CD8-positive, alpha-beta memory T cell (primary cell): Measurements from ENCODE around the gene SELE. TPM values are rescaled to one million over a fixed set of nuclear protein-coding genes. Genes with fewer than 3 reads are reported as not detected.
A peak's percentile ranks its signal among the peaks of the same experiment; 100 is the strongest.

Source experiments
- CTCF ChIA-PET: fragments of 350-600 bp; sonication (Branson Sonifier 250); formaldehyde crosslinking; loops from one replicate; lab custom pipeline; 2021; ENCODE audit warnings: antibody characterized with exemption; lab: Charles Lee
- POLR2A ChIA-PET: fragments of 350-600 bp; sonication (Branson Sonifier 250); formaldehyde crosslinking; loops from one replicate; lab custom pipeline; 2021; ENCODE audit warnings: antibody characterized with exemption; lab: Charles Lee
- DNase-seq, 5 donors: peaks; one replicate each; pipeline versions ENCODE4 v3.0.0 to v3.0.0-alpha.2; 2020 to 2022; ENCODE audit warnings: mixed read lengths in 1 of 5
- H3K27ac ChIP-seq: one replicate; pipeline ENCODE4 v1.7.0; 2013; ENCODE audit warnings: low read depth, mild to moderate bottlenecking, low read length, moderate library complexity
- H3K27me3 ChIP-seq: 2 replicates; pipeline ENCODE4 v1.7.0; 2013; ENCODE audit warnings: low read length, mild to moderate bottlenecking; ENCODE audit not compliant: insufficient read depth, poor library complexity, severe bottlenecking
- H3K36me3 ChIP-seq: 2 replicates; pipeline ENCODE4 v1.7.0; 2013; ENCODE audit warnings: mild to moderate bottlenecking, low read length, moderate library complexity; ENCODE audit not compliant: insufficient read depth
- H3K4me1 ChIP-seq: 2 replicates; pipeline ENCODE4 v1.7.0; 2013; ENCODE audit warnings: mild to moderate bottlenecking, low read length, moderate library complexity; ENCODE audit not compliant: insufficient read depth
- H3K4me3 ChIP-seq: 2 replicates; pipeline ENCODE4 v1.7.0; 2013; ENCODE audit warnings: mild to moderate bottlenecking, low read length
- H3K9me3 ChIP-seq: 2 replicates; pipeline ENCODE4 v1.7.0; 2013; ENCODE audit warnings: mild to moderate bottlenecking, low read length
- H3K27ac Mint-ChIP-seq, 8 donors: one replicate each; pipeline ENCODE4 v1.8.0; 2020 to 2021; ENCODE audit warnings: mixed read lengths in 8 of 8, mild to moderate bottlenecking in 6 of 8, inconsistent platforms in 3 of 8, moderate library complexity in 3 of 8
- H3K27me3 Mint-ChIP-seq, 2 donors: one replicate each; pipeline ENCODE4 v1.8.0; 2020 to 2021; ENCODE audit warnings: mixed read lengths in 2 of 2, mild to moderate bottlenecking in 1 of 2, moderate library complexity in 1 of 2
- H3K36me3 Mint-ChIP-seq, 3 donors: one replicate each; pipeline ENCODE4 v1.8.0; 2020 to 2021; ENCODE audit warnings: mixed read lengths in 3 of 3, inconsistent platforms in 1 of 3, mild to moderate bottlenecking in 1 of 3
- H3K4me1 Mint-ChIP-seq, 3 donors: one replicate each; pipeline ENCODE4 v1.8.0; 2020 to 2021; ENCODE audit warnings: mixed read lengths in 3 of 3, inconsistent platforms in 1 of 3, mild to moderate bottlenecking in 1 of 3
- H3K4me3 Mint-ChIP-seq, 7 donors: one replicate each; pipeline ENCODE4 v1.8.0; 2020 to 2021; ENCODE audit warnings: mixed read lengths in 7 of 7, mild to moderate bottlenecking in 6 of 7, moderate library complexity in 4 of 7, inconsistent platforms in 2 of 7
- H3K9me3 Mint-ChIP-seq, 5 donors: one replicate each; pipeline ENCODE4 v1.8.0; 2020 to 2022; ENCODE audit warnings: mixed read lengths in 5 of 5, mild to moderate bottlenecking in 3 of 5, moderate library complexity in 2 of 5, inconsistent platforms in 1 of 5
- polyA plus RNA-seq: library from polyadenylated mRNA; unstranded; fragments of 300-500 nt; fragmentation: Illumina TruSeq; gene quantifications from one replicate; pipeline ENCODE4 v1.2.3, GENCODE V29; 2021
- total RNA-seq, 2 experiments: library from RNA; stranded (reverse); gene quantifications; one replicate each; pipeline ENCODE4 v1.2.3, GENCODE V29; 2021

SELE gene
- total and polyA plus RNA-seq, 3 experiments from 2014 or later, result 0.06 TPM; not detected in 2

GRCh38 chr1:169701261-169702005, 32.4 kb downstream of the SELE start:
- peak overlapping the region; percentile 26 to 92 (median 76) for H3K27ac Mint-ChIP-seq
- ChIA-PET CTCF (interaction anchor here (0.8 to 2.8 kb wide), 4 partner anchors 9 to 115 kb away, joined by 3 to 15 read pairs (median 5); partner anchors contain the start of gene F5), POLR2A (no interaction called here)
- H3K4me3 Mint-ChIP-seq, result peak overlapping the region; percentile 20 to 74 (median 69)
- peaks cover 100% of the 10 kb centered on the region for H3K4me1 ChIP-seq
- H3K36me3 Mint-ChIP-seq, result peaks cover 27 to 66% (median 46%) of the 10 kb centered on the region in 3 donors
- H3K27ac ChIP-seq, result no peak overlapping the region
- DNase-seq, result peak in 2 of 5 donors; percentile 34 to 77
- peaks cover 92 to 98% (median 96%) of the 10 kb centered on the region in 3 donors for H3K4me1 Mint-ChIP-seq
- H3K9me3 Mint-ChIP-seq, result no peaks in the 10 kb centered on the region
- peaks cover 38% of the 10 kb centered on the region for H3K36me3 ChIP-seq
- peak overlapping the region; percentile 17 for H3K4me3 ChIP-seq
- no peaks in the 10 kb centered on the region for H3K27me3 ChIP-seq
- H3K27me3 Mint-ChIP-seq, result peaks cover 0 to 7% of the 10 kb centered on the region in 2 donors
- H3K9me3 ChIP-seq, result no peaks in the 10 kb centered on the region

- Histone ChIP-seq H3K4me3 (no peak overlapping the region), H3K9me3 (no peaks in the 10 kb centered on the region), H3K36me3 (peaks cover 30% of the 10 kb centered on the region), H3K4me1 (peaks cover 100% of the 10 kb centered on the region), H3K27me3 (no peaks in the 10 kb centered on the region), H3K27ac (no peak overlapping the region)
- no peaks in the 10 kb centered on the region for H3K9me3 Mint-ChIP-seq
- ChIA-PET POLR2A (interaction anchor here (1.3 kb wide), 1 partner anchor 8 kb away, joined by 4 read pairs; no protein-coding TSS in a partner anchor), CTCF (interaction anchor here (0.9 to 1.4 kb wide), 2 partner anchors 11 to 12 kb away, joined by 3 to 4 read pairs; no protein-coding TSS in a partner anchor)
- H3K27me3 Mint-ChIP-seq, result no peaks in the 10 kb centered on the region
- H3K36me3 Mint-ChIP-seq, result peaks cover 12 to 56% (median 43%) of the 10 kb centered on the region in 3 donors
- peak overlapping the region in 6 of 8 donors; percentile 3 to 83 (median 50) for H3K27ac Mint-ChIP-seq
- peak overlapping the region in 6 of 7 donors; percentile 25 to 71 (median 37) for H3K4me3 Mint-ChIP-seq
- no peak for DNase-seq
- H3K4me1 Mint-ChIP-seq, result peaks cover 92 to 98% (median 96%) of the 10 kb centered on the region in 3 donors
Observed at GRCh38 chr1:169699707-169700106, 34.2 kb downstream of the SELE start.

- H3K27ac ChIP-seq, result no peak overlapping the region
- no peaks in the 10 kb centered on the region for H3K9me3 Mint-ChIP-seq
- H3K27me3 Mint-ChIP-seq, result no peaks in the 10 kb centered on the region
- no peak for DNase-seq
- H3K27me3 ChIP-seq, result no peaks in the 10 kb centered on the region
- H3K36me3 ChIP-seq, result peaks cover 24% of the 10 kb centered on the region
- H3K9me3 ChIP-seq, result no peaks in the 10 kb centered on the region
- peak overlapping the region in 7 of 8 donors; percentile 39 to 83 (median 60) for H3K27ac Mint-ChIP-seq
- H3K4me1 ChIP-seq, result peaks cover 100% of the 10 kb centered on the region
- ChIA-PET CTCF (interaction anchor here (1.2 to 1.4 kb wide), 2 partner anchors 13 to 97 kb away, joined by 4 read pairs; no protein-coding TSS in a partner anchor), POLR2A (interaction anchor here (1.3 kb wide), 1 partner anchor 9 kb away, joined by 4 read pairs; no protein-coding TSS in a partner anchor)
- peaks cover 10 to 50% (median 40%) of the 10 kb centered on the region in 3 donors for H3K36me3 Mint-ChIP-seq
- peaks cover 92 to 98% (median 96%) of the 10 kb centered on the region in 3 donors for H3K4me1 Mint-ChIP-seq
- H3K4me3 ChIP-seq, result no peak overlapping the region
- H3K4me3 Mint-ChIP-seq, result peak overlapping the region in 6 of 7 donors; percentile 37 to 71 (median 50)
Observed at GRCh38 chr1:169698976-169699375, 34.9 kb downstream of the SELE start.

DNA sequence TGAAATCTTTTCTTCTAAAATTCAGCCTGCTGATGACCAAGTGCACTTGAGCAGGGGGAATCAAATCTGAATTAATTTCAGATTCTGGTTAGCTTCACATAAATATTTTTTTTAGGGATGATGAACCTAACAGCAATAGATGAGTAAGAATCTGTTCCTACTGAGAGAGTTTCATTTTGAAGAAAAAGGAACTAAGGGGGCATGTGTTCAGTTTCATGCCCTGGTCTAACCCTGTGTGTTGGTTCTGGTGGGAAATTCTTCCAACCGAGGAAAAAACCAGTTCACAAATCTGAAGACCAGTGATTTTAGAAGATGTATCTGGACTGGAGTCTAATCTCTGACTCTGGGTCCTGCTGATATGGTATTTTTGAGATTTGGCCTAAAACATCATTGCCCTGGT, 36.1 kb downstream of the SELE start:
- no peak for DNase-seq
- Mint-ChIP-seq H3K9me3 (no peaks in the 10 kb centered on the region), H3K27me3 (no peaks in the 10 kb centered on the region), H3K4me1 (peaks cover 92 to 98% (median 96%) of the 10 kb centered on the region in 3 donors), H3K27ac (peak overlapping the region in 4 of 8 donors; percentile 12 to 83 (median 27)), H3K36me3 (peaks cover 3 to 38% (median 31%) of the 10 kb centered on the region in 3 donors), H3K4me3 (peak overlapping the region in 1 of 7 donors; percentile 3)
- Histone ChIP-seq H3K36me3 (peaks cover 23% of the 10 kb centered on the region), H3K27ac (no peak overlapping the region), H3K9me3 (no peaks in the 10 kb centered on the region), H3K4me3 (no peak overlapping the region), H3K27me3 (no peaks in the 10 kb centered on the region), H3K4me1 (peaks cover 100% of the 10 kb centered on the region)
- CTCF ChIA-PET, result interaction anchor here (1.0 to 4.7 kb wide), 2 partner anchors 38 to 95 kb away, joined by 3 to 42 read pairs; no protein-coding TSS in a partner anchor
- POLR2A ChIA-PET, result interaction anchor here (0.6 kb wide), 2 partner anchors 12 to 14 kb away, joined by 3 to 4 read pairs; no protein-coding TSS in a partner anchor

DNA sequence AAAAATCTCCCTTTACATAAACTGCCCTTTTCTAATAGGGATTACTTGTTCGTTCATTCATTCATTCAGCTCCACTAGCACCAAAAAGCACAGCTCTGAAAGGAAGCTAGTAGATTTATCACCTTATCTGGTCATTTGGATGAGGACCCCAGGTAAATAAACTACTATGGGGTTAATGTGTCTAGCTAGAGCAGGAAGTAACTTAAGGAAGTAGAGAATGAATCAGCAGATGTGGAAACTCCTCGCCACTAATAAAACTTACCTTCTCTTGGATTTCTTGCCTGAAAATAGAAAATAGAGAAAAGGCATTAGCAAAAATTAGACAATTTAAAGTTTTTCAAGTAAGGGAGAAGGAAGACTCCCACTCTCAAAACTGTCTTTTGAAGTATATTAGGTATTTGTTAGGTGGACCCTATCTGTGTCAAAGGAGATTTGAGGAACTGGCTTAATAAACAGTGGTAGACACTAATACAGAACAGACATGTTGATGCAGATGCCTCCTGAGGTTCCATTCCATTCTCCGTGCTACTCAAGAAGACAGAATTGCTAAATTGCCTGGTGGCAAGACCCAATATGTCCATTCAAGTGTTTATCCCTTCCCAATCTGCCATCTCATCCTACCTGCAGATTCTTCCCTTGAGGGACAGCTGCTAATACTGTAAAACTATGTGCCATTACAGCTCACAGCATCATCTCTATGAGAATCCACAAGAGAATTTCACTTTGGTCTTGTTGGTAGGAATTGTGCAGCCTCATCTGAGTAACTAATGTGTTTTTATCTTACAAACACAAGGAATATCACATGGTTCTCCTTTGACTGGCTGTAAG, 37.4 kb downstream of the SELE start:
- peaks cover 3 to 30% (median 26%) of the 10 kb centered on the region in 3 donors for H3K36me3 Mint-ChIP-seq

DNA sequence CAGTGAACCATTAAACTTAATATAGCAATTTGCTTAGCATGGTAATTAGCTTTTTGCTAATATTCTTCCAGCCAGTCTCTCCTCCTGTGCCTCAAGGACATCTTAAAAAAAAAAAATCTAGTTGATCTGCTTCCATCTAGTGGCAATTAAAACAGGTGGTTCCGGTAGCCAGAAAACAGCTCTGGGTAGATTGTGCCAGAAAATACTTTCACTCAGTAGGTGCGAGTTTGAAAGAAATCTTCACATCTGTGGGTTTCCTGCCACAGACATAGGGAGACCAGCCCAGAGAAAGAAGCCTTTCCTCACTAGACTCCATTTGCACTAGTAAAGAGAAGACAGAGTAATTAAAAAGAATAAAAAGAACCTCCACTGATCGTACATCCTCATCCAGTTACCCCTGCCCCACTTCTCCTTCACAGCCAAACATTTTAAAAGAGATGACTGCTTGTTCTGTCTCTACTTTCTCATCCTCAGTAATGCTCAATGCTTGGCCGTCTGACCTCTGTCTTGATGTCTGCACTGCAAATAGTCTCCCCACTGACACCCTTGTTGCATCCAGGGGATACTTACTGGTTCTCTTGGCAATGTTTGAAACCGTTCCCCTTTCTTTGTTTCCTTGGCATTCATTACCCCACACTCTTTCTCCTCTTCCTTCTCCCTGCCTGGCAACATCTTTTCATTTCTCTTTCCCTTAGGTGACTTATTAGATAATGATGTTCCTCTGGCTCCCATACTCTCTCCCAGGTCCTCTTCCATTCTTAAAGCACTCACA, 39.4 kb downstream of the SELE start:
- Histone ChIP-seq H3K36me3 (peaks cover 23% of the 10 kb centered on the region), H3K9me3 (no peaks in the 10 kb centered on the region), H3K4me1 (peaks cover 99% of the 10 kb centered on the region), H3K4me3 (peak overlapping the region; percentile 33), H3K27me3 (no peaks in the 10 kb centered on the region), H3K27ac (no peak overlapping the region)
- POLR2A ChIA-PET, result interaction anchor here (0.6 to 2.4 kb wide), 3 partner anchors 89 to 107 kb away, joined by 3 to 9 read pairs (median 8); no protein-coding TSS in a partner anchor
- CTCF ChIA-PET, result interaction anchor here (0.7 to 4.7 kb wide), 11 partner anchors 8 to 143 kb away, joined by 3 to 42 read pairs (median 5); partner anchors contain the start of gene F5
- Mint-ChIP-seq H3K36me3 (peaks cover under 1 to 33% (median 29%) of the 10 kb centered on the region in 3 donors), H3K9me3 (no peaks in the 10 kb centered on the region), H3K27ac (peak overlapping the region; percentile 69 to 98 (median 86)), H3K27me3 (no peaks in the 10 kb centered on the region), H3K4me3 (peak overlapping the region; percentile 53 to 76 (median 69)), H3K4me1 (peaks cover 72 to 92% (median 73%) of the 10 kb centered on the region in 3 donors)
- DNase-seq, result peak in 4 of 5 donors; percentile 16 to 78 (median 70)

More for the DNA sequence above, 37.4 kb downstream of the SELE start:
- H3K9me3 Mint-ChIP-seq, result no peaks in the 10 kb centered on the region
- DNase-seq, result no peak
- H3K27me3 ChIP-seq, result no peaks in the 10 kb centered on the region
- H3K27ac ChIP-seq, result no peak overlapping the region
- no peaks in the 10 kb centered on the region for H3K27me3 Mint-ChIP-seq
- peak overlapping the region in 6 of 8 donors; percentile 63 to 86 (median 70) for H3K27ac Mint-ChIP-seq
- H3K4me3 ChIP-seq, result peak overlapping the region; percentile 6
- peaks cover 99% of the 10 kb centered on the region for H3K4me1 ChIP-seq
- no peaks in the 10 kb centered on the region for H3K9me3 ChIP-seq
- ChIA-PET CTCF (interaction anchor here (0.9 to 4.7 kb wide), 5 partner anchors 12 to 94 kb away, joined by 3 to 42 read pairs (median 7); no protein-coding TSS in a partner anchor), POLR2A (interaction anchor here (0.7 kb wide), 1 partner anchor 95 kb away, joined by 3 read pairs; no protein-coding TSS in a partner anchor)
- peak overlapping the region in 6 of 7 donors; percentile 16 to 54 (median 42) for H3K4me3 Mint-ChIP-seq
- peaks cover 89 to 92% (median 90%) of the 10 kb centered on the region in 3 donors for H3K4me1 Mint-ChIP-seq
- peaks cover 20% of the 10 kb centered on the region for H3K36me3 ChIP-seq
